Activated CD4-positive, alpha-beta T cell treated with anti-CD3 and anti-CD28 coated beads, Interleukin-2, amount 10 ng/mL, durations not matched to agents 7 days and 5 days (primary cell): ENCODE measurements around the gene CLSTN2. TPM values are rescaled to one million over a fixed set of nuclear protein-coding genes. Genes with fewer than 3 reads are reported as not detected.

ENCODE experiments used
- CTCF ChIA-PET: fragments of 350-600 bp; sonication (Branson Sonifier 250); formaldehyde crosslinking; loops from one replicate; lab custom pipeline; 2021; ENCODE audit warnings: antibody characterized with exemption; lab: Charles Lee
- POLR2A ChIA-PET: fragments of 350-600 bp; sonication (Branson Sonifier 250); formaldehyde crosslinking; loops from one replicate; lab custom pipeline; 2021; ENCODE audit warnings: antibody characterized with exemption; lab: Charles Lee
- DNase-seq: peaks from one replicate; pipeline ENCODE4 v3.0.0-alpha.2; 2020
- H3K27ac Mint-ChIP-seq: one replicate; pipeline ENCODE4 v1.8.0; 2021; ENCODE audit warnings: mild to moderate bottlenecking, moderate library complexity, mixed read lengths
- H3K27me3 Mint-ChIP-seq: one replicate; pipeline ENCODE4 v1.8.0; 2021; ENCODE audit warnings: mixed read lengths
- H3K36me3 Mint-ChIP-seq: one replicate; pipeline ENCODE4 v1.8.0; 2021; ENCODE audit warnings: low read depth, mixed read lengths
- H3K4me1 Mint-ChIP-seq: one replicate; pipeline ENCODE4 v1.8.0; 2021; ENCODE audit warnings: mixed read lengths
- H3K4me3 Mint-ChIP-seq: one replicate; pipeline ENCODE4 v1.8.0; 2021; ENCODE audit warnings: mild to moderate bottlenecking, moderate library complexity, mixed read lengths
- H3K9me3 Mint-ChIP-seq: one replicate; pipeline ENCODE4 v1.8.0; 2021; ENCODE audit warnings: mixed read lengths
- total RNA-seq, 2 experiments: library from RNA; stranded (reverse); gene quantifications; one replicate each; pipeline ENCODE4 v1.2.3, GENCODE V29; 2021

The CLSTN2 gene
- total RNA-seq, 2 experiments from 2014 or later: not detected

GRCh38 chr3:140449413-140450256 is 514.6 kb downstream of the CLSTN2 start:
- H3K9me3 Mint-ChIP-seq: no peaks in the 10 kb centered on the region
- no peaks in the 10 kb centered on the region for H3K36me3 Mint-ChIP-seq
- ChIA-PET CTCF (no interaction called here), POLR2A (no interaction called here)
- H3K27me3 Mint-ChIP-seq: no peaks in the 10 kb centered on the region
- H3K27ac Mint-ChIP-seq: no peak overlapping the region
- H3K4me3 Mint-ChIP-seq: no peak overlapping the region
- no peak for DNase-seq
- no peaks in the 10 kb centered on the region for H3K4me1 Mint-ChIP-seq

DNA sequence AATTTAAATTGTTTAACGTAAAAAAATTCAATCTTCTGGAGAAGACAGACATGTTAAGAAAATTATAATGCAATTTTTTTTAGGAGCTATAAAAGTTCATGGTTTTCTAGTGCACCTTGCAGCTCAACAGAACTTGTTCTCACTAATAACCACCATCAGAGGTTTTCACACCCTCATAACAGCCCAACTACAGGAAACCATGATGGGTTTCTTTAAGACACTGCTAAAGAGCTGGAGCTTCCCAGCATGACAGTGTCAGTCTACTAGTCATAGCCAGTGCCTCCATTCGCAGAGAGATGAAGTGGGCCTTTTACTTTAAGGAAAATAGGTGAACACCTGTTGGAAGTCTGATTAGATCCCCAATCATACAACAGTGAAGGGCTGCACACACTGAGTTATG is 518.8 kb downstream of the CLSTN2 start:
- POLR2A ChIA-PET: no interaction called here
- no peak for DNase-seq
- H3K27ac Mint-ChIP-seq: no peak overlapping the region
- CTCF ChIA-PET: interaction anchor here (0.6 kb wide), 1 partner anchor 38 kb away, joined by 3 read pairs; no protein-coding TSS in a partner anchor
- no peaks in the 10 kb centered on the region for H3K36me3 Mint-ChIP-seq
- no peaks in the 10 kb centered on the region for H3K4me1 Mint-ChIP-seq
- no peak overlapping the region for H3K4me3 Mint-ChIP-seq
- H3K9me3 Mint-ChIP-seq: no peaks in the 10 kb centered on the region
- no peaks in the 10 kb centered on the region for H3K27me3 Mint-ChIP-seq

DNA sequence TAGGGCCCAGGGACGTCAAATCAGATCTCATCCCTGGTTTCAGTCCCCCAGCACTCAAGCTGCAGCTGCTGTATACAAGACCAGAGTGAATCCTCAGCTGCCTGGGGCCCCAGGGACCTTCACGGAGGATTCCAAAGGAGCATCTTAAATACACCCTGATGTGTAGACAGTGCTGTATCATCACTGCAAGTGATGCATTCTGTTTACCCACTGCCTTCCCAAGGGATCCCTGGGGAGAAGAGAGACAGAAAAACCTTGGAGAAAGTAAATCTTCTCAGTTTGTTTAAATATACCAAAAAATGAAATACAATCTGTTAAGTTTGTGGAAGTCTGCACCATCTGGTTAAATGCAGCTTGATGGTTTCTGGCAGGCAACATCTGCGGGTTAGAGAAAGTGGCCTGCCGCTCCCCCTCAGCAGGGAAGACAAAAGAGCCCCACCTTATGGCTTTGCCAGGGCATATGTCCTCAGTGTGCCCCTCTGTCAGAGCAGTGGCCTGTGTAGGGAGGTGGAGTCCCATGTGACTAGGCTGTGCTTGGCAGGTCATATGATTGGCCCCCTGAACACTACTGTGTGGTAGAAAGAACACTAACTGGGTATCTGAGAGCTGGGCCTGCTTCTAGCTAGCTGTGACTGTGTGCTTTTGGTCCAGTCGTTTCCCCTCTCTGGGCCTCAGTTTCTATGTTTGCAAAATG is 520.7 kb downstream of the CLSTN2 start:
- no peak for DNase-seq
- Mint-ChIP-seq H3K4me1 (no peaks in the 10 kb centered on the region), H3K27me3 (no peaks in the 10 kb centered on the region), H3K9me3 (no peaks in the 10 kb centered on the region), H3K4me3 (no peak overlapping the region), H3K27ac (no peak overlapping the region), H3K36me3 (no peaks in the 10 kb centered on the region)
- CTCF ChIA-PET: no interaction called here
- POLR2A ChIA-PET: no interaction called here

GRCh38 chr3:140456974-140457373 is 522.0 kb downstream of the CLSTN2 start:
- Mint-ChIP-seq H3K4me3 (no peak overlapping the region), H3K27ac (no peak overlapping the region), H3K36me3 (no peaks in the 10 kb centered on the region), H3K27me3 (no peaks in the 10 kb centered on the region), H3K4me1 (no peaks in the 10 kb centered on the region), H3K9me3 (no peaks in the 10 kb centered on the region)
- CTCF ChIA-PET: no interaction called here
- DNase-seq: no peak
- POLR2A ChIA-PET: no interaction called here

GRCh38 chr3:140459462-140459861 is 524.5 kb downstream of the CLSTN2 start:
- Mint-ChIP-seq H3K36me3 (no peaks in the 10 kb centered on the region), H3K4me1 (no peaks in the 10 kb centered on the region), H3K9me3 (no peaks in the 10 kb centered on the region), H3K27me3 (no peaks in the 10 kb centered on the region), H3K27ac (no peak overlapping the region), H3K4me3 (no peak overlapping the region)
- ChIA-PET CTCF (no interaction called here), POLR2A (no interaction called here)
- no peak for DNase-seq

GRCh38 chr3:140461250-140461649 is 526.3 kb downstream of the CLSTN2 start:
- Mint-ChIP-seq H3K27ac (no peak overlapping the region), H3K4me3 (no peak overlapping the region), H3K4me1 (no peaks in the 10 kb centered on the region), H3K9me3 (no peaks in the 10 kb centered on the region), H3K36me3 (no peaks in the 10 kb centered on the region), H3K27me3 (no peaks in the 10 kb centered on the region)
- DNase-seq: no peak
- ChIA-PET CTCF (no interaction called here), POLR2A (no interaction called here)

- ChIA-PET CTCF (no interaction called here), POLR2A (no interaction called here)
- Mint-ChIP-seq H3K4me3 (no peak overlapping the region), H3K27me3 (peaks cover 3% of the 10 kb centered on the region), H3K27ac (no peak overlapping the region), H3K4me1 (no peaks in the 10 kb centered on the region), H3K9me3 (no peaks in the 10 kb centered on the region), H3K36me3 (no peaks in the 10 kb centered on the region)
- no peak for DNase-seq
Observed at GRCh38 chr3:140463355-140463754, 528.4 kb downstream of the CLSTN2 start.

GRCh38 chr3:140465988-140466387 is 531.0 kb downstream of the CLSTN2 start:
- POLR2A ChIA-PET: no interaction called here
- DNase-seq: no peak
- no peaks in the 10 kb centered on the region for H3K4me1 Mint-ChIP-seq
- CTCF ChIA-PET: no interaction called here
- peaks cover 3% of the 10 kb centered on the region for H3K27me3 Mint-ChIP-seq
- H3K4me3 Mint-ChIP-seq: no peak overlapping the region
- no peaks in the 10 kb centered on the region for H3K36me3 Mint-ChIP-seq
- no peak overlapping the region for H3K27ac Mint-ChIP-seq
- H3K9me3 Mint-ChIP-seq: no peaks in the 10 kb centered on the region

GRCh38 chr3:140466535-140466934 is 531.5 kb downstream of the CLSTN2 start:
- peaks cover 3% of the 10 kb centered on the region for H3K27me3 Mint-ChIP-seq
- no peak overlapping the region for H3K27ac Mint-ChIP-seq
- POLR2A ChIA-PET: no interaction called here
- no peak for DNase-seq
- CTCF ChIA-PET: no interaction called here
- H3K4me3 Mint-ChIP-seq: no peak overlapping the region
- no peaks in the 10 kb centered on the region for H3K9me3 Mint-ChIP-seq
- no peaks in the 10 kb centered on the region for H3K4me1 Mint-ChIP-seq
- H3K36me3 Mint-ChIP-seq: no peaks in the 10 kb centered on the region

DNA sequence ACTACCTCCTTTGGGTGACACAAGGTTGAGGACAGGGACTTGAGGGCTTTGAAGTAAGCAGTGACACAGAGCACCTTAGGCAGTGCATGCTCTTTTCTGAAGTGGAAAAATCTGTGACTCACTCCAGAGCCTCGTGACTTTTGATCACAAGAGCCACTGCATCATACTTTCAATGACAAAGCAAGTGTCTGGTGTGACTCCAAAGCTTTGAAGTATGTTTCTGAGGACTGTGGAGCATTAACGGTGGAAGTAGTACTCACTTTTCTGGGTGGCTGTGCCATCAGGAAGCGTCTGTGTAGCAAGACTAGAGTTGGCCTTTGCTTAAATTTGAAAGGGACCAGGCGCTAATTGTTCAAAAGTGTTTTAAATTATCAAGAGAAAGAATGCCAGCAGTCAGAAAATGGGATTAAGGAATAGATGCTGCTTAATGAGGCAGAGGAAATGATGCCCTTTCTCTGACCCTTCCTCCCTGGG is 532.2 kb downstream of the CLSTN2 start:
- H3K4me3 Mint-ChIP-seq: no peak overlapping the region
- ChIA-PET CTCF (no interaction called here), POLR2A (no interaction called here)
- H3K9me3 Mint-ChIP-seq: no peaks in the 10 kb centered on the region
- peaks cover 3% of the 10 kb centered on the region for H3K27me3 Mint-ChIP-seq
- H3K4me1 Mint-ChIP-seq: no peaks in the 10 kb centered on the region
- no peak for DNase-seq
- no peak overlapping the region for H3K27ac Mint-ChIP-seq
- H3K36me3 Mint-ChIP-seq: no peaks in the 10 kb centered on the region

DNA sequence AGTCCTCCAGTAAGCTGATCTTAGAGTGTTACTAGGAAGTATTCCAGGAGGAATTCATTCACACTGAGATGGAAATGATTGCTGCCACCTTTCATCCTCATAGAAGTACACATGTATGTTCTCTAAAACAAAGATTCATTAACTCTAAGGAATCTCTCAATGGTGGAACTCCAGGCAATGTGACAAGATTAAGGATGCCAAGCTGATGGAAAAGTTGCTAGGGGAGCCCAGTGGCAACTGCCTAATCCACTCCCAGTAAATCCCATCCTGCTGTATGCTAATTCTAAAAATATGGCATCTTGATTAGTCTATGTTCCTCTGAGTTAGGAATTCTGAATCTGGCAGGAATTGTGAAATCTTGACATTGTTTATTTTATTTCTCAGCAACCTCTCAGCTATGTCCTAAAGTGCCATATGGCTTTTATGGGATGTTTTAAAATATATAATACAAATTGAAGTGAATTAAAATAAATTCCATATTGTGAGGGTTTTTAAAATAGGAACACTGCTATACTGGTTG is 532.9 kb downstream of the CLSTN2 start:
- ChIA-PET POLR2A (no interaction called here), CTCF (no interaction called here)
- Mint-ChIP-seq H3K9me3 (no peaks in the 10 kb centered on the region), H3K4me3 (no peak overlapping the region), H3K27me3 (peaks cover 3% of the 10 kb centered on the region), H3K36me3 (no peaks in the 10 kb centered on the region), H3K4me1 (no peaks in the 10 kb centered on the region), H3K27ac (no peak overlapping the region)
- DNase-seq: no peak

DNA sequence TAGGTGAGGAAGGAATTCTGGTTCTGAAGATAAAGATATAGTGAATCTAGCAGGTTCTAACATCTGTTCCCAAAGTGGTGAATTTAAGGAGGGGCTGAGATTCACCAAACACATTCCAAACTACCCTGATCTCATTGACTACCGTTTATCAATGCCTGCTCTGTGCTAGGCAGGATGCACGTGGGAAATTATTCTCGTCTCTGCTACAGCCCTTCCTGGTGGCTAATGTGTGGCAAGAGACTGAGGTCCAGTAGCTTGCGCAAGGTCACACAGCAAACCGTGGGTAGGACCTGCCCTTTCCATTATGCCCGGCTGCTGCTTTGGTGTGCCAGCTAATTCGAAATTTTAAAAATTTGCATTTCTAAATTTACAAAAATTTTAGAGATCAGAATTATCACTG is 533.4 kb downstream of the CLSTN2 start:
- ChIA-PET POLR2A (no interaction called here), CTCF (no interaction called here)
- Mint-ChIP-seq H3K4me1 (no peaks in the 10 kb centered on the region), H3K27me3 (peaks cover 3% of the 10 kb centered on the region), H3K9me3 (no peaks in the 10 kb centered on the region), H3K27ac (no peak overlapping the region), H3K4me3 (no peak overlapping the region), H3K36me3 (no peaks in the 10 kb centered on the region)
- DNase-seq: no peak

- no peak overlapping the region for H3K27ac Mint-ChIP-seq
- H3K36me3 Mint-ChIP-seq: no peaks in the 10 kb centered on the region
- H3K27me3 Mint-ChIP-seq: peaks cover 3% of the 10 kb centered on the region
- no peak for DNase-seq
- POLR2A ChIA-PET: no interaction called here
- CTCF ChIA-PET: no interaction called here
- no peaks in the 10 kb centered on the region for H3K9me3 Mint-ChIP-seq
- no peaks in the 10 kb centered on the region for H3K4me1 Mint-ChIP-seq
- no peak overlapping the region for H3K4me3 Mint-ChIP-seq
Observed at GRCh38 chr3:140469491-140469890, 534.5 kb downstream of the CLSTN2 start.
